CD1c-positive myeloid dendritic cell (primary cell): Measurements from ENCODE around the gene GSC2.
A peak's percentile ranks its signal among the peaks of the same experiment; 100 is the strongest.

Source experiments
- DNase-seq: peaks from one replicate; pipeline ENCODE4 v3.0.0-alpha.2; 2016; ENCODE audit errors: extremely low spot score

Gene GSC2, protein sequence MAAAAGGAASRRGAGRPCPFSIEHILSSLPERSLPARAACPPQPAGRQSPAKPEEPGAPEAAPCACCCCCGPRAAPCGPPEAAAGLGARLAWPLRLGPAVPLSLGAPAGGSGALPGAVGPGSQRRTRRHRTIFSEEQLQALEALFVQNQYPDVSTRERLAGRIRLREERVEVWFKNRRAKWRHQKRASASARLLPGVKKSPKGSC

DNA sequence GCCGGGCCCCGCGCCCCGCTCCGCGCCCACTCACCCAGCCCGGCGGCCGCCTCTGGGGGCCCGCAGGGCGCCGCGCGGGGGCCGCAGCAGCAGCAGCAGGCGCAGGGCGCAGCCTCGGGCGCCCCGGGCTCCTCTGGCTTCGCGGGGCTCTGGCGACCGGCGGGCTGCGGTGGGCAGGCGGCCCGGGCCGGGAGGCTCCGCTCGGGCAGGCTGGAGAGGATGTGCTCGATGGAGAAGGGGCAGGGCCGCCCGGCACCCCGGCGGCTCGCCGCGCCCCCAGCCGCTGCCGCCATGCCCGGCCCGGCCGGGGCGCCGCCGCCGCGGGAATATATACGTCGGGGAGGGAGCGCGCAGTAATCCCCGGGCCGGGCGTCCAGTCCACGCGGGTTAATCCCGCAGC lies at the start of gene GSC2:
GSC2 (minus strand) TSS at position 302 of the 400 bp plus-strand sequence; CDS start at position 293, 9 bp downstream.
- DNase-seq: no peak

DNA sequence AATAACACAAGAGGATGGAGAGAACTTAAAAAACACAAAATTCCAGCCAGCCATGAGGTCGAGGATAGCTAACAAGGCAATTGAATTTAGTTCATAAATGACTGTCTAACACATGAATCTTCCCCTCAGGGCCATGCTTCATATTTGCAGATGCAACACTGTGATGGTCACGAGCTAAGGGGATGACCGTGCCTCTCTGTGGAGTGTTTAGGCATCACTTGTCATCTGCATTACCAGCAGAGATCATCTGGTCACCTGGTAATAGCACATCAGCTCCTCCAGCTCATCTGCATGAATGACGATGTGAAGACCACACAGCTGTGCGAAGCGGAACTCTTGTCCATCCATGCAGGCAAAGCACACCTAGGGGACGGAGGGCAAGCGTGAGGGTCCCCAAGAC lies 49.4 kb upstream of the GSC2 start:
- DNase-seq: no peak

DNA sequence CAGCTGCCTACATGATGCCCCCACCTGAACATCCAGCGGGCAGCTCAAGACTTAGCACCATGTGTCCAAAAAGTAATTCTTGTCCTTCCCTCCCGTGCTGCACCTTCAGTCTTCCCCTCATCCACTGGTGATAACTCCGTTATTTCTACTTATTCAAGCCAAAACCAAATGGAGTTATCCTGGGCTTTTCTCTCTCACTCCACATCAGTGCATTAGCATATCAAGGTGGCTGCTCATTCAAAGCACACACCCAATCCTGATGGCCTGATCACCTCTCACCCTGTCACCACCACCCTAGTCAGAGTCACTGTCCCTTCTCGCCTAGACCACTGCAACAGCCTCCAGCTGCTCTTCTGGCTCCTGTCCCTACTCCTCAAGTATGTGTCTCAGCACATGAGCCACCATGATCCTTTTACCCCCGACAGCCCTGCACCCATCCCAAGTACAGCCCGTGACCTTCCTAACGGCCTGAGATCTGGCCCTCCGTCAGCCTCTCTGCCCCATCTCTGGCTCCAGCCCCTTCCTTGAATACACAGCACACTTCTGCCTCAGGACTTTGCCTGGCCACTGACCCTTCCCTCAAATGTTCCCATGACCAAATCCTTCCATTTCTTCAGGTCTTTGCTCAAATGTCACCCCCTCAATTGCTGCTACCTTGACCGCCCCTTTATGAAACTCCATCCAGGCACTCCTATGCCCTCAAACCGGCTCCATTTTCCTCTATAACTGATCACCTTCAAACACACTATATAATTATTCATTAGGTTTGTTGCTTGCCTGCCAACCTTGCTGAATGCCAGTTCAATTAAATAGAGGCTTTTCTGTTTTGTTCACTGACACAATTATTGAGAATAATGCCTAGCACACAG lies 48.1 kb upstream of the GSC2 start:
- no peak for DNase-seq

DNA sequence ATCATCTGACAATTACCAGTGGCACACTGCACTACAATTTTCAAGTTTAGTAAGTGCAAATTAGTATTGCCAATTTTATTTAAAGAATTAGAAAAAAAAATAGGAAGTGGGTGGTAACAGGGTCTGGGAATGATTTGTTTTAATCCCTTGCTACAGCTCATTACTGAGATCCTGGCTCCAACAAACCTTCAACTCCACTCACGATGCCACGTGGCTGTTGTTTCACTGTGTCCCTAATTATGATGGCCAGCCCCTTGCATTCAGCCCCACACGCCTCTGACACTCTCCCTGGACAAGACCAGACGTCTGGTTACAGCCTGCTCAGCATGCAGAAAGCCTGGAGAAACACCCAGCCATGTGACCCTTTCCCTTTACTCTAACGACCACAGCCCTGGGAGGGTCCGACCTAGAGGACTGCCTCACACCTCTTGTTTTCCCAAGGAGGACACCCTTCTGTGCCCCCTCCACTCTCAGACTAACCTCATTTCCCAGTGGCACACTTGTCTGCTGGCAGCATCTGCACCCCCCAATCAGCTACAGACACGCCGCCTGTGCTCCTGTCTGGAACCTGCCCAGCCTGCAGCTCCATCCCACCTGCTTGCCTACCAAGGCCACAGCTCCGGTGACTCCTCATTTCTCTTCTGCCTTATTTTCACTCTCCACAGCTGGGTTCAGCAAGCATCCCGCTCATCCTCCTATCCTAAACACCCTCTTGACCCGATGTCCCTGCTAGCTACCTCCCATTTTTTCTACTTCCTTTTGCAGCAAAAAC lies 46.9 kb upstream of the GSC2 start:
- DNase-seq: no peak

DNA sequence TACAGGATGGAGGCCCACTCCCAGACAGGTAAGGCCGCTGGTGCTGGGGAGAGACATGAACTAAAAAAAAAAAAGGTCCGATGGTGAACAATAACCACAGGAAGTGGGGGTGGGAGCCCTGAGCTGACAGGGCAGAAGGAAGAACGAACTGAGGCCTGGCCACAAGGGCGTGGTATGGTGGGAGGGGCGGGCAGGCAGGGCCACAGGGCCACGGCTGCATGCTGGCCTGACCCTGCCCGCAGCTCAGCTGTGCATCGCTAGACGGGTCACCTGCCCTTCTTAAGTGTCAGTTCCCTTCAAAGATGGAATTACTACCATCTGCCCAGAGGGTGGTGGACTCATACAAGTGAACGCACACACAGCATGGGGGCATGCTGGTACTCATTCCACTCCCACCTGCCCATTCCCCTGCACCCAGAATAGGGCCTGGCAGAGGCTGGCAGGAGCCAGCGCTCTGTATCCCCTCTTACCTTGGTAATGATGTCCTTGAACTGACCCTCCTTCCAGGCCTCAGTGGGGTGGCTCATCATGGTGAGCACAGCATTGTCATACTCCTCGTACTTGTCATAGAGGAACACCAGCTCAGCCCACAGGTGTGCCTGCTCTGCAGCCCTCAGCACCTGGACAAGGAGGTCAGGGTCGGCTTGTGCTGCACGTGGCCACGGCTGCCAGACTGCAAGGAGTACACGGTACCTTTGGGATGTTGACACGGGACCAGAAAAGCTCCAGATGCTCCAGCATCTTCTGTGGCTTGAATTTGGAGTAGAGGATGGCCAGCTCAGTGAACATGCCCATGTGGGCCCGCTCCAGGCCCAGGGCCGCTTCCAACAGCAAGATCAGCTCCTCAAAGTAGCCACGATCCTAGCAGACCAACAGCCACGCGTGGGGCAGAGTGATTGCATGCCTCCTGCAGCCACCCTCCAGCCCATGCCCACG lies 46.0 kb upstream of the GSC2 start:
- DNase-seq: no peak

DNA sequence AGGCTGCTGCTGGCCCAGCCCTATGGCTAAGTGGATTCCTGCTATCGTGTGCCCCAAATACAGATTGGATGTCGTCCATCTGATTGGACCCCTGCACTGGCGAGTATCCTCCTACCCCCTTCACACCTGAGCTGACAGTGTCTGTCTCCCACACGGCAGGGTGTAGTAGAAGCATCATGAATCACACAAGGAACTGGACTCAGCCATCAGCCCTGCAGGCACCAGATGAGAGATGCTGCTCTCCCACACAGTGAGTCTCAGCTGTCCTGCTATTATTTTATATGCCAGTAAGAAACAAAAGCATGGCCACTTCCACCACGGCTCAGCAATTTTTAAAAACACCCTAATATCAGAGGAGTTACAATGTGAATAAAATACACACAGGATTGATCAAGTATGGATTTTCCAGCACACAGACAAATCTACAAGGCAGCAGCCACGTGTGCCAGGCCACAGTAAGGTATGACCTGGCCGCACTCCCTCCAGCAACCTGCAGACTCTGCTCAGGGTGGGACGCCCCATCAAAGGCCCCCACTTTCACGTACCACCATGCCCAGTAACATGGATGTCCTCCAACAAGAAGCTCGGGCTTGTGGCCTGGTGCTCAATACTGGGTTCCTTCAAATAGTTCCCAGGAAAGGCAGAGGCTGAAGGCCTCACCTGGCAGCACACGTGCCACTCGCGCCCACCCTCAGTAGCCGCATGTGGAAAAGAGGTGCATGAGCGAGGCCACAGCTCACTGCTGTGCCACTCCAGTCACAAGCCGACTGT lies 44.9 kb upstream of the GSC2 start:
- no peak for DNase-seq

DNA sequence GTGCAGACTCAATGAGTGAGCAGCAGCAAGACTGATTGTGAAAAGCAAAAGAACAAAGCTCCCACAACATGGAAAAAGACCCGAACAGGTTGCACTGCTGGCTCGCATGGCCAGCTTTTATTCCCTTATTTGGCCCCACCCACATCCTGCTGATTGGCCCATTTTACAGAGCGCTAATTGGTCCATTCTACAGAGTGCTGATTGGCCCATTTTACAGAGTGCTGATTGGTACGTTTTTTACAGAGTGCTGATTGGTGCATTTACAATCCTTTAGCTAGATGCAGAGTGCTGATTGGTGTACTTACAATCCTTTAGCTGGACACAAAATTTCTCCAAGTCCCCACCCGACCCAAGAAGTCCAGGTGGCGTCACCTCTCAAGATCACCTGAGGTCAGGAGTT lies 43.8 kb upstream of the GSC2 start:
- no peak for DNase-seq

DNA sequence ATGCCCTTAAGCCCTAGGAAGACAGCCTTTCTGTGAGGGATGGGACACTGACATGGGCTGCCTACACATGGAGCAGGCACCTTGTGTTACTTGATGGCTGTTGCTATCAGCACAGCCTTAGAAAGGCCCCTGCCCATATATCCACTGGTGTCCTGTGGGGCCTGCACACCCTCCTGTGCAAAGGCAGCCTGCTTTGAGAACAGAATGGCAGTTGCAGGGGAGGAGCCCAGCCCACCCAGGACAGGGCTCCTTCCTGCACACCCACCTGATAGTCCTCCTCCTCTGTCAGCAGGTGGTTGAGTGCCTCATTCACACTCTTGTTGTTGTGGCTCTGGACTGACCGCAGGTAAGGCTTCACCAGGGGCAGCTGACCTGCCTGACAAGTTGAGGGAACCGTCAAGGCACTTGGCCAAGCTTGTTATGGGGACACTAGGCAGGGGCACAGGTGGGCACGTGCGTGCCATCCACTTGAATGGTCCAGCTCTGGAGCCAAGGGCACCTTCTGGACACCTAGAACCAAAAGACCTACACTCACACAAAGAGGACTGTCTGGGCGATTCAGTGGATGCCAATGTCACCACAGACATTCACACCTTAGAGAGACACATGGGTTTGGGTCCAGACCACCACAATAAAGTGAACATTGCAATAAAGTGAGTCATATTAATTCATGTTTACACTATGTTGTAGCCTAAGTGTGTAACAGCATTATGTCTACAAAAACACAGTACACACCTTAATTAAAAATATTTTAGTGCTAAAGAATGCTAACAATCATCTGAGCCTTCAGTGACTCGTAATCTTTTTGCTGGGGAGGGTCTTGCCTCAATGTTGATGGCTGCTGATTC lies 37.8 kb upstream of the GSC2 start:
- no peak for DNase-seq

DNA sequence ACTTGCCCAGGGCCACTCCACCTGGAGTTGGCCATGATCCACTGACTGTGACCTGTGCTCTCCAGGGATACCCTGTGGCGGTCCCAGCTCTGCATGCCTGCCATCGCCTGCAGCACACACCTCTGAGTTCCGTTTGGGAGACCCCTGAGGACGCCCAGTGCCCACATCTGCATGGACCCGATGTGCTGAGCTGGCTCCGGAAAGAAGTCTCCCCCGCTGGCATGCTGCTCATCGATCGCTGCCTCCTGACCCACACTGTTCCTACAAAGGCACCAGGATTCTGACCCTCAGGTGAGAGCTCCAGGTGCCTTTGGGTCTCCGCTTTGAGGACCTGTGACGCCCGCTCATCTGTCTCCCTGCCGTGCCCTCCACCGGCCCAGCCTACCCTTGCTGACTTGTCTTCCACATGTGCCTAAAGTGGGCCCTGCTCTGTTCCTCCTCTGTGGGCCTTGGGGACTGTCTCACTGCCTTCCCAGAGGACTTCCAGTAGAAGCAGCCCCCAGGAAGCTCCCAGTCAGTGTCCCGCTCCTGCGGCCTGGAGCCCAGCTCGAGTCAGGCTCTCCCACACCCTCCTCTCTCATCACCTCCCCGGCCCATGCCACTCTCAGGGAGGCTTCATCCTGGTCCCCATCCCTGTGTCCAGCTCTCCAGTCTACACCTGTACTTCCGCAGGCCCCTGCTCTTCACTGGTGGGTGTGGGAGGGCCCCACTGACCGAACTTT lies 34.3 kb upstream of the GSC2 start:
- DNase-seq: no peak

DNA sequence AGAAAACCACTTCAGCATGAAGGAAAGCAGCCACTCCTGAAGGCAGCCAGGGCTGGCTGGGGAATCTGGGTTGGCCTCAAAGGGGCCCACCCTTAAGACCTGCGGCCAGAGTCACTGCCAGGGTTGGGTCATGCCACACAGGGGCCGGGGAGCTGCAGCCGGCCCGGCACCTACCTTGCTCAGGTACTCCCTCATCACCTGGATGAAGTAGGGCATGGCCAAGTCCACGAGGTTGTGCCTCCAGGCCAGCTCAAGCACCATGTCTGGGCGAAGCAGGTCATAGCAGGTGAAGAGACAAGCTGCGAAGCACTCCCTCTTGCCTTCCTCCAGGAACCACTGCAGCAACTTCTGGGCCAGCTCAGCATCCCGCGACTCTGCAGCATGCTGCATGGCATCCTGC lies 33.1 kb upstream of the GSC2 start:
- no peak for DNase-seq

DNA sequence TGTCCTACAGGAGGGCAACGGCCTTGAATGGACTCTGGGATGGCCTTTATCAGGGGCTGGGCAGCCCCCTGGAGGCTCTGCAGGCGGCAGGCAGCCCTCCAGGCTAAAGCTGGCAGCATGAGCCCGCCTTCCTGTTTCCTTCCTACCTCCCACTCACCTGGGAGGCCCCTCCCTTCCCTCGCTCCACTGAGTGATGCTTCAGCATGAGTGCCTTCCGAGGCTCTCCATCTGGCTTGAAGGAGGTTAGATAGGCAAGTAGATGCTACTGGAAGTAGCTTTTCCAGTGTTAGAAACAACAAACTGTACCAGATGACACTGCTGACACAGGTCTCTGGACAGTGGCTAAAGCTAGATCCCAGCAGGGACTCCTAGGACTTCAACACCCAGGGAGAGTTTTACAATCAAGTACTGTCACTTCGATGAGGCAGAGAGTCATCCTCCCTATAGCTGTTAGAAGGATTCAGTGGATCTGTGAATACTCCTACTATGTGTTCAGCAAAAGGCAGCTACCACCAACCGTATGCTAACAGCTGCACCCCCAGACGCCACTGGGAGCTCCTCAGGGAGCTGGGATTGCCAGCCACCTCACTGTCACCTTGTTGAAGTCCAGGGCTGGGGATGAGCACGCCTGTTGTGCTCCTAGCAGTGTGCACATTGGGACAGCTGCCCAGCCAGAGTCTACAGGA lies 32.5 kb upstream of the GSC2 start:
- no peak for DNase-seq

DNA sequence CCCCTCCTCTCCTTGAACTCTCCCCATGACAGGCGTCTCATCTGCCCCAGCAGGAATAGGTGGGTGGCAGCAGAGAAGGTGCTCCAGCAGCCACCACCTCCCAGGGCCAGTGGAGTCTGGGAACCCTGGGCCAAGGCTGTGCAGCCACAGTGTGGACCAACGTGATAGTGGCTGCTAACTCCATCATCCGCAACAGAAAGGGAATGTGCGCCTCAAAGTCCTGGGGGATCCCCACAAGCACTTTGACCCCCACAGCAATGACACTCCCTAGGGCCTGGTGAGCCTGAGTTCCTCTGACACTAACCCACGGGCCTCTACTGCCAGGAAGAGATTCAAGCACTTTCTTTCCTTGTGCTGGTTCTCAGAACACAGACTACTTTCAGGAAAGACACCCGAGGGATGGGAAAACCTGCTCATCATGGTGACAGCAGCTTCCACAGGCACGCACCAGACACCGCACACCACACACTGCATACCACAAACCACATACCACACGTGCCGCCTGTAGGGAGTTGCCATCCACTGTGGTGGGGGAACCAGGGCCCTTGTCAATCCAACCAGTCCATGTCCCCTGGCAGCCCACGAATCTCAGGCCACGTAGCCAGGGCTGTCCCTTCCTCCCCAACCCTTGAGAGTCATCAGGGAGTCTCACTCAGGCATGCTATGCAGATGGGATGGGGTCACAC lies 31.8 kb upstream of the GSC2 start:
- DNase-seq: no peak

DNA sequence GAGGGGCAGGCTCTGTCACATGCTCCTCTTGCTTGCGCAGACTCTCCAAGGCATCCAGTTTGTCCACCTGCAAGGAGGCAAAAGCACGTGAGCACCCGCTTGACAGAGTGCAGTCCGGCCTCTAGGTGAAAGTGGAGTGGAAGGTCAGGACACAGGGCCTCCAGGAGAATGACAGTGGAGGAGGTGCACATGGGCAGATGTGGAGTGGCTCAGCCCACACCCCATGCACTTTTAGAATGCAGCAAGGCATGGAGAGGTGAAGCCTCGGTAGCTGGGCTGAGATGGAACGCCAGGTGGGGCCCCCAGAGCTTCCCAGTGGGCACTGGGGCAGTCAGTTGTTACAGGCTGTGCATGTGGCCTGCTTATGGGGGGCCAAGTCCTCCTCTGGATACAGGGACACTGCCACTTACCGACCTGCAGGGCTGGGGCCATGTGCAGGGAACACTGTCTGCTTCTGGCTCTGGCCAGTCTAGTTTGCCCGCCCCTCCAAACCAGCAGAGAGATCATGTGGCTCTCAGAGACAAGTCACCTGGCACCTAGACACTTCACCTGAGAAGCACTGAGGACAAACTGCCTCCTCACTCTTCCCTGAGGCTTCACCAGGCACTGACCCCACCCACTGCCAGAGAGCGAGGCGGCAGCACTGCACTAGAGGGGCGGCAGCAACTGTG lies 30.8 kb upstream of the GSC2 start:
- DNase-seq: no peak

DNA sequence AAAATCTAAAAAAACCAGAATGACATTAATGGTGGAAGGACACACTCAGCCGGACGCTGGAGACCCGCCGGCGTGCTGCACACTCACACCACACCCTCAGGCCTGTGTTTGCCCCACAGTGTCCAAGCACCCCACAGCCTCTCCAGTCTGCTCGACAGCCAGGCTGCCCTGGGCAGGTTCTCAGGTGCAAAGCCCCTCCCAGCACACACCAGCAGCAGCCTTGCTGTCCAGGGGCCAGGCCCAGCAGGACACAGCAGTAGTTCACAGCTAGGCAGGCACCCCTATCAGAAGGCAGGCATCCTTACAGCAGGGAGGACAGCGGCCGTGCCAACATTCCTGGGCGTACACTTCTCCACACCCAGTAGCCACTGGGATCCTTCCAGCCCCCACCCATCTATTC lies 30.1 kb upstream of the GSC2 start:
- DNase-seq: no peak

DNA sequence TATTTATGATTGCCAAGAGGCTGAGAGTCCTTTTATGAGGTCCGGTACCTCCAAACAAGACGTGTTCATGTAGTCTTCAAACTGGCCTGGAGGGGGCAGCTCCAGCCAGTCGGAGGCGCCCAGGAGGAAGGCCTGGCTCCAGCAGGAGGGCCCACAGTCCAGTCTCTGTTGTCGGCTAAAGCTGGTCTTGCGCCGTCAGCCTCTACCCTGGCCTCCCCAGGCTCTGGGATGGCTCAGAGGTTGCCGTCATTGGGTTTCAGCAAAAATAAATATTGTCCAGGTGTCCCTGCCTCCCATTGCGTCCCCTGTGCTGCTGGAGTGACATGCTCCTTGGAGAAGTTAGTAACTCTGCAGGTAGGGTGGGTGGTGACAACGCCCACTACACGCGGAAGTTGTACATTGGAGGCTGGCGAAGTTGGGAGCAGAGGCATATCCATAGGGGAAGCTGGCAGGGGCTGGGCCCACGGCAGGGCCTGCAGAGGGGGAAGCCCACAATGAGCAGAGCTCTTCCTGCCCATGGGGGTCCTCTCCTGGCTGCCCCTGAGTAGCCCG lies 29.5 kb upstream of the GSC2 start:
- peak; percentile 78 for DNase-seq

DNA sequence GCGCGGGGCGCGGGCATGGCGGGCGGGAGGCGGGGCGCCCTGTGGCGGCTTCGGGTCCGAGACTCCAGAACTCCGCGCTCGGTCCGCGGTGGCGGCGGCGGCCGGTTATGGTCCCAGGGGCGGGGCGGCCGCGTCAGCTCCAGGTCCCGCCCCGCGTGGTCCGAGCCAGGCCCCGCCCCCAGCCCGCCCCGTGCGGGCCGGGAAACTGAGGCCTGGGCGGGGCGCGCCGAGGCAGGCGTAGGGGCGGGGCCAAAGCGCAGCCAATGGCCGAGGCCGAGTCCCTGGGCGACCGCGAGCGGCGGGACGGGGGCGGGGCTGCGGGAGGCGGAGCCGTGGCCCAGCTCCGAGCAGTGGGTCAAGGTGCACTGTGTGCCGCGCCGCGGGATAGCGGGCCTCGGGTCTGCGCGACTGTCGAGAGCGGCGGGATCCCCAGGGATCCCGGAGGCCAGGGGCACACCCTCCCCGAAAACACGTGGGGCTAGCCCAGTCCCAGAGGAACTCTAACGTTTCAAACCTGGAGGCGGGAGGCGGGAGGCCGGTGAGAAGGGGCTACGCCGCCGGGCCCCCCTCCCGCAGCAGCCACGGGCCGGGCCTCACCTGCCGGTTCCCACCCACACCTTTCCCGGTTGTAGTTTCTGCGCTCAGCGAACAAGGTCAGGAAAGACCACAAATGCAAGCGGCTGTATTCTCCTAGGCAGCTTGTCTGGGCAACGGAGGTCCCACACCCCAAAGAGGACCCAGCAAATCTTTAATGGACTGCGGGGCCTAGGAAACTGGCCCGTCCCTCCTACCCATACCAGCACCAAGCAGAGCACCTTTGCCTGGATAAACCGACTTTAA lies 28.8 kb upstream of the GSC2 start, which contains the start of gene SLC25A1:
SLC25A1 (minus strand) TSS at position 80 of the 840 bp plus-strand sequence; CDS start at position 17, 63 bp downstream.
- peak; percentile 93 for DNase-seq
